GOT3 (cell line): ENCODE data around the gene ZXDA.

Experiments used
- DNase-seq: peaks from one replicate; lab custom pipeline; 2025; ENCODE audit warnings: mixed read lengths; lab: John Stamatoyannopoulos, UW

Gene ZXDA

DNA sequence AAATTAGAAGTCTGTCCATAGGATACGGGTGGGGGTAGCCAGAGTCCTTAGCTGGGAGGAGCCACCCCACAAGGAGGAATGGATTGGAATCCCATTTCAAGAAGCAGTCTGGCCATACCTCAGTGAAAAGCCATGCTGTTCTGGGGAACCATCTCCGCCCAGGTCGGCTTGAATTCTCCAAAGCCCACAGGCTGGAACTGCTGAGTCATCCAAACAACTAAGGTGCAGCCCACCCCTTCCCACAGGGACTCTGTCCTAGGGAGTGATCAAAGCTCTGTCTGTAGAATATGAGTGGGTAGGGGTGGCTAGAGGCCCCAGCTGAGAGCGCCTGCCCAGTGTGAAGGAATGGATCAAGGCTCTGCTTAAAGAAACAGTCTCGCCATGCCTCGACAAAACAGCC is 38.8 kb downstream of the ZXDA start:
- DNase-seq, result no peak
